HepG2 (cell line): Measurements from ENCODE around the gene TM9SF4. TPM values are rescaled to one million over a fixed set of nuclear protein-coding genes. Genes with fewer than 3 reads are reported as not detected.
A peak's percentile ranks its signal among the peaks of the same experiment; 100 is the strongest.

Experiments used
- AGO2 ChIP-seq: fragments of 200-400 bp; formaldehyde crosslinking; optimal IDR thresholded peaks from 2 replicates; pipeline ENCODE3; 2017; ENCODE audit warnings: mild to moderate bottlenecking, low read depth, low read length, moderate library complexity
- ARNTL ChIP-seq: sonication (generic); formaldehyde crosslinking; IDR thresholded peaks from 2 replicates; pipeline ENCODE4 v1.4.0; 2020; ENCODE audit warnings: mild to moderate bottlenecking, missing genetic modification reagents
- HOXA5 ChIP-seq: sonication (generic); formaldehyde crosslinking; IDR thresholded peaks from 2 replicates; pipeline ENCODE4 v1.4.0; 2020; ENCODE audit warnings: missing genetic modification reagents
- KAT8 ChIP-seq: IDR thresholded peaks from 2 replicates; pipeline ENCODE4 v1.6.1; 2016; ENCODE audit warnings: missing genetic modification reagents, missing compliant biosample characterization
- KLF15 ChIP-seq: sonication (generic); formaldehyde crosslinking; IDR thresholded peaks from 2 replicates; pipeline ENCODE4 v1.8.1; 2023; ENCODE audit warnings: borderline replicate concordance, mild to moderate bottlenecking, inconsistent platforms, missing genetic modification reagents, mixed read lengths
- NFIC ChIP-seq: IDR thresholded peaks from 2 replicates; pipeline ENCODE4 v1.6.1; 2012; ENCODE audit warnings: mild to moderate bottlenecking, low read length, inconsistent platforms
- POLR2A ChIP-seq, 2 experiments: IDR thresholded peaks; 2 replicates each; pipeline ENCODE4 v1.6.1; 2011; ENCODE audit warnings: low read depth in 2 of 2, low read length in 2 of 2, mild to moderate bottlenecking in 1 of 2, moderate library complexity in 1 of 2; ENCODE audit not compliant: insufficient read depth in 1 of 2
- POLR2G ChIP-seq: fragments of 200-400 bp; formaldehyde crosslinking; IDR thresholded peaks from 2 replicates; pipeline ENCODE4 v1.6.1; 2018; ENCODE audit warnings: mild to moderate bottlenecking, low read depth, low read length, moderate library complexity
- RARG ChIP-seq: sonication (generic); formaldehyde crosslinking; IDR thresholded peaks from 2 replicates; pipeline ENCODE4 v1.4.0; 2020; ENCODE audit warnings: low read depth, mild to moderate bottlenecking, missing genetic modification reagents
- RBM22 ChIP-seq: fragments of 200-400 bp; formaldehyde crosslinking; optimal IDR thresholded peaks from 2 replicates; pipeline ENCODE3; 2017; ENCODE audit warnings: mild to moderate bottlenecking, low read length, moderate library complexity
- RFXAP ChIP-seq: sonication (generic); formaldehyde crosslinking; IDR thresholded peaks from 2 replicates; pipeline ENCODE4 v1.4.0; 2020; ENCODE audit warnings: missing genetic modification reagents, borderline replicate concordance
- SMARCC2 ChIP-seq: fragments of 450-650 bp; IDR thresholded peaks from 2 replicates; pipeline ENCODE4 v1.6.1; 2017; ENCODE audit warnings: antibody characterized with exemption, mild to moderate bottlenecking
- ZNF362 ChIP-seq: sonication (generic); formaldehyde crosslinking; IDR thresholded peaks from 2 replicates; pipeline ENCODE4 v1.4.0; 2020; ENCODE audit warnings: missing genetic modification reagents, mild to moderate bottlenecking, borderline replicate concordance
- ZNF512 ChIP-seq: sonication (generic); formaldehyde crosslinking; IDR thresholded peaks from 2 replicates; pipeline ENCODE4 v1.4.0; 2020; ENCODE audit warnings: mild to moderate bottlenecking, missing genetic modification reagents
- ZNF564 ChIP-seq: sonication (generic); formaldehyde crosslinking; IDR thresholded peaks from 2 replicates; pipeline ENCODE4 v1.8.1; 2023; ENCODE audit warnings: mild to moderate bottlenecking, missing genetic modification reagents
- ZNF570 ChIP-seq: sonication (generic); formaldehyde crosslinking; IDR thresholded peaks from 2 replicates; pipeline ENCODE4 v1.4.0; 2020; ENCODE audit warnings: mild to moderate bottlenecking, missing genetic modification reagents, borderline replicate concordance
- ZNF768 ChIP-seq: sonication (generic); formaldehyde crosslinking; IDR thresholded peaks from 2 replicates; pipeline ENCODE4 v1.4.0; 2020; ENCODE audit warnings: missing genetic modification reagents
- ZNF839 ChIP-seq: sonication (generic); formaldehyde crosslinking; IDR thresholded peaks from 2 replicates; pipeline ENCODE4 v1.4.0; 2020; ENCODE audit warnings: missing genetic modification reagents, mild to moderate bottlenecking, borderline replicate concordance
- polyA plus RNA-seq, 8 experiments: library from polyadenylated mRNA; depleted of rRNA in 3 of 8; stranded (reverse) in 7 of 8; unstranded in 1 of 8; fragments of >200 nt; fragmentation: Illumina TruSeq in 4 of 8; extraction: Trizol in 4 of 8; gene quantifications; 2 replicates each; pipeline versions ENCODE4 v1.2.1 to v1.2.3, GENCODE V29; 2011 to 2016; ENCODE audit warnings: low read depth in 4 of 8, missing spikeins in 1 of 8, mixed read lengths in 1 of 8; ENCODE audit not compliant: insufficient read depth in 1 of 8
- total RNA-seq, 5 experiments: library from RNA; depleted of rRNA; stranded (reverse); fragments of >200 nt; fragmentation: Illumina TruSeq; extraction: Trizol; gene quantifications; 2 replicates each; pipeline ENCODE4 v1.2.3, GENCODE V29; 2016; ENCODE audit warnings: low read depth in 1 of 5
- TF ChIP-seq, protein P1 (sequence below): sonication (generic); formaldehyde crosslinking; IDR thresholded peaks from 2 replicates; pipeline ENCODE4 v1.5.1; 2020; ENCODE audit warnings: mild to moderate bottlenecking, missing genetic modification reagents, moderate library complexity
- TF ChIP-seq, protein P2 (sequence below): sonication (generic); formaldehyde crosslinking; IDR thresholded peaks from 2 replicates; pipeline ENCODE4 v1.5.1; 2020; ENCODE audit warnings: mild to moderate bottlenecking, missing genetic modification reagents

TM9SF4 gene
- total and polyA plus RNA-seq, 2 of the 13 experiments (the other 11 are each of a cell fraction or from before 2014, with no cell fraction given): 53.5 to 171 TPM

GRCh38 chr20:32164984-32165735, 55.6 kb downstream of the TM9SF4 start (continued):
- TF ChIP-seq, protein P1, sequence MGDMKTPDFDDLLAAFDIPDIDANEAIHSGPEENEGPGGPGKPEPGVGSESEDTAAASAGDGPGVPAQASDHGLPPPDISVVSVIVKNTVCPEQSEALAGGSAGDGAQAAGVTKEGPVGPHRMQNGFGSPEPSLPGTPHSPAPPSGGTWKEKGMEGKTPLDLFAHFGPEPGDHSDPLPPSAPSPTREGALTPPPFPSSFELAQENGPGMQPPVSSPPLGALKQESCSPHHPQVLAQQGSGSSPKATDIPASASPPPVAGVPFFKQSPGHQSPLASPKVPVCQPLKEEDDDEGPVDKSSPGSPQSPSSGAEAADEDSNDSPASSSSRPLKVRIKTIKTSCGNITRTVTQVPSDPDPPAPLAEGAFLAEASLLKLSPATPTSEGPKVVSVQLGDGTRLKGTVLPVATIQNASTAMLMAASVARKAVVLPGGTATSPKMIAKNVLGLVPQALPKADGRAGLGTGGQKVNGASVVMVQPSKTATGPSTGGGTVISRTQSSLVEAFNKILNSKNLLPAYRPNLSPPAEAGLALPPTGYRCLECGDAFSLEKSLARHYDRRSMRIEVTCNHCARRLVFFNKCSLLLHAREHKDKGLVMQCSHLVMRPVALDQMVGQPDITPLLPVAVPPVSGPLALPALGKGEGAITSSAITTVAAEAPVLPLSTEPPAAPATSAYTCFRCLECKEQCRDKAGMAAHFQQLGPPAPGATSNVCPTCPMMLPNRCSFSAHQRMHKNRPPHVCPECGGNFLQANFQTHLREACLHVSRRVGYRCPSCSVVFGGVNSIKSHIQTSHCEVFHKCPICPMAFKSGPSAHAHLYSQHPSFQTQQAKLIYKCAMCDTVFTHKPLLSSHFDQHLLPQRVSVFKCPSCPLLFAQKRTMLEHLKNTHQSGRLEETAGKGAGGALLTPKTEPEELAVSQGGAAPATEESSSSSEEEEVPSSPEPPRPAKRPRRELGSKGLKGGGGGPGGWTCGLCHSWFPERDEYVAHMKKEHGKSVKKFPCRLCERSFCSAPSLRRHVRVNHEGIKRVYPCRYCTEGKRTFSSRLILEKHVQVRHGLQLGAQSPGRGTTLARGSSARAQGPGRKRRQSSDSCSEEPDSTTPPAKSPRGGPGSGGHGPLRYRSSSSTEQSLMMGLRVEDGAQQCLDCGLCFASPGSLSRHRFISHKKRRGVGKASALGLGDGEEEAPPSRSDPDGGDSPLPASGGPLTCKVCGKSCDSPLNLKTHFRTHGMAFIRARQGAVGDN (CRISPR knock-in tag): peak; percentile 21; the same call in 1 of the 2 replicates
- no peak for TF ChIP-seq SMARCC2
- peak; percentile 47 for TF ChIP-seq AGO2
- peak; percentile 22; the same call in 1 of the 2 replicates for TF ChIP-seq POLR2G
- TF ChIP-seq RBM22: peak; percentile 79
- TF ChIP-seq, protein P2, sequence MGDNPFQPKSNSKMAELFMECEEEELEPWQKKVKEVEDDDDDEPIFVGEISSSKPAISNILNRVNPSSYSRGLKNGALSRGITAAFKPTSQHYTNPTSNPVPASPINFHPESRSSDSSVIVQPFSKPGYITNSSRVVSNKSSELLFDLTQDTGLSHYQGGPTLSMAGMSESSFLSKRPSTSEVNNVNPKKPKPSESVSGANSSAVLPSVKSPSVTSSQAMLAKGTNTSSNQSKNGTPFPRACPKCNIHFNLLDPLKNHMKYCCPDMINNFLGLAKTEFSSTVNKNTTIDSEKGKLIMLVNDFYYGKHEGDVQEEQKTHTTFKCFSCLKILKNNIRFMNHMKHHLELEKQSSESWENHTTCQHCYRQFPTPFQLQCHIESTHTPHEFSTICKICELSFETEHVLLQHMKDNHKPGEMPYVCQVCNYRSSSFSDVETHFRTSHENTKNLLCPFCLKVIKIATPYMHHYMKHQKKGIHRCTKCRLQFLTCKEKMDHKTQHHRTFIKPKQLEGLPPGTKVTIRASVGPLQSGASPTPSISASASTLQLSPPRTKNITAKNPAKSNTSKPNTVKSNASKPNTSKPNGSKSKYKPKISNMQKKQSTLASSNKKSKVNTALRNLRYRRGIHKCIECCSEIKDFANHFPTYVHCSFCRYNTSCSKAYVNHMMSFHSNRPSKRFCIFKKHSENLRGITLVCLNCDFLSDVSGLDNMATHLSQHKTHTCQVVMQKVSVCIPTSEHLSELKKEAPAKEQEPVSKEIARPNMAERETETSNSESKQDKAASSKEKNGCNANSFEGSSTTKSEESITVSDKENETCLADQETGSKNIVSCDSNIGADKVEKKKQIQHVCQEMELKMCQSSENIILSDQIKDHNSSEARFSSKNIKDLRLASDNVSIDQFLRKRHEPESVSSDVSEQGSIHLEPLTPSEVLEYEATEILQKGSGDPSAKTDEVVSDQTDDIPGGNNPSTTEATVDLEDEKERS (CRISPR knock-in tag): no peak
- TF ChIP-seq ARNTL (CRISPR knock-in tag): no peak
- no peak for TF ChIP-seq KAT8 (CRISPR knock-in tag)
- peak; percentile 17; the same call in 1 of the 2 replicates for TF ChIP-seq ZNF768 (CRISPR knock-in tag)
- no peak for TF ChIP-seq ZNF512 (CRISPR knock-in tag)
- no peak for TF ChIP-seq KLF15 (CRISPR knock-in tag)
- TF ChIP-seq NFIC: no peak
- peak; percentile 57; the same call in 1 of the 2 replicates for TF ChIP-seq ZNF839 (CRISPR knock-in tag)
- no peak for TF ChIP-seq ZNF362 (CRISPR knock-in tag)
- no peak for TF ChIP-seq ZNF564
- TF ChIP-seq RFXAP (CRISPR knock-in tag): no peak
- TF ChIP-seq HOXA5 (CRISPR knock-in tag): no peak
- no peak for TF ChIP-seq RARG (CRISPR knock-in tag)
- TF ChIP-seq POLR2A (IDR thresholded peaks at IDR 0.05; ENCODE audit: insufficient read depth in 1 of 2, low read depth in 2 of 2, low read length in 2 of 2): 0 out of 4 replicates have a peak, but pooled peaks of 1 of the 2 experiments have one; percentile 29
- TF ChIP-seq ZNF570: no peak
